H9 (cell line): ENCODE results near the gene TSPAN9. TPM values are rescaled to one million over a fixed set of nuclear protein-coding genes. Genes with fewer than 3 reads are reported as not detected.

Experiments used
- DNase-seq: peaks from one replicate; pipeline ENCODE4 v3.0.0-alpha.2; 2017
- H2AFZ ChIP-seq: one replicate; pipeline ENCODE4 v1.6.1; 2013; ENCODE audit warnings: mild to moderate bottlenecking, low read length, control low read depth, moderate library complexity
- H2AK5ac ChIP-seq: 2 replicates; pipeline ENCODE4 v1.6.1; 2013; ENCODE audit warnings: low read length, control low read depth, mixed read lengths; ENCODE audit not compliant: insufficient read length
- H2BK120ac ChIP-seq: one replicate; pipeline ENCODE4 v1.6.1; 2013; ENCODE audit warnings: low read depth, mild to moderate bottlenecking, low read length, control low read depth, inconsistent platforms; ENCODE audit not compliant: poor library complexity, severe bottlenecking
- H2BK12ac ChIP-seq: 2 replicates; pipeline ENCODE4 v1.6.1; 2013; ENCODE audit warnings: low read length, control low read depth, mixed read lengths, low read depth; ENCODE audit not compliant: insufficient read length
- H2BK15ac ChIP-seq: 2 replicates; pipeline ENCODE4 v1.6.1; 2013; ENCODE audit warnings: low read depth, low read length, control low read depth
- H2BK20ac ChIP-seq: one replicate; pipeline ENCODE4 v1.6.1; 2013; ENCODE audit warnings: low read depth, mild to moderate bottlenecking, low read length, control low read depth, inconsistent platforms; ENCODE audit not compliant: poor library complexity, severe bottlenecking
- H2BK5ac ChIP-seq: 2 replicates; pipeline ENCODE4 v1.6.1; 2013; ENCODE audit warnings: low read length, control low read depth, mixed read lengths; ENCODE audit not compliant: insufficient read length
- H3K14ac ChIP-seq: 2 replicates; pipeline ENCODE4 v1.6.1; 2013; ENCODE audit warnings: low read length, control low read depth; ENCODE audit not compliant: insufficient read depth
- H3K18ac ChIP-seq: 2 replicates; pipeline ENCODE4 v1.6.1; 2013; ENCODE audit warnings: low read depth, mild to moderate bottlenecking, mixed read lengths, low read length, control low read depth; ENCODE audit not compliant: insufficient read length
- H3K23ac ChIP-seq: 2 replicates; pipeline ENCODE4 v1.6.1; 2013; ENCODE audit warnings: low read length, control low read depth, mixed read lengths, low read depth; ENCODE audit not compliant: insufficient read length
- H3K23me2 ChIP-seq: 2 replicates; pipeline ENCODE4 v1.6.1; 2013; ENCODE audit warnings: low read depth, mild to moderate bottlenecking, mixed read lengths, low read length, control low read depth; ENCODE audit not compliant: insufficient read length, poor library complexity, severe bottlenecking
- H3K27ac ChIP-seq: 2 replicates; pipeline ENCODE4 v1.5.1; 2013; ENCODE audit warnings: low read length, control low read depth, mixed read lengths, low read depth; ENCODE audit not compliant: insufficient read length
- H3K27me3 ChIP-seq: 2 replicates; pipeline ENCODE4 v1.6.1; 2013; ENCODE audit warnings: low read length, control low read depth, inconsistent platforms; ENCODE audit not compliant: insufficient read depth
- H3K4ac ChIP-seq: 2 replicates; pipeline ENCODE4 v1.6.1; 2013; ENCODE audit warnings: low read depth, mild to moderate bottlenecking, control low read depth, inconsistent platforms, low read length, moderate library complexity
- H3K4me1 ChIP-seq: 2 replicates; pipeline ENCODE4 v1.6.1; 2013; ENCODE audit warnings: low read length, control low read depth, inconsistent platforms; ENCODE audit not compliant: insufficient read depth
- H3K4me2 ChIP-seq: 2 replicates; pipeline ENCODE4 v1.6.1; 2013; ENCODE audit warnings: low read length, control low read depth, mixed read lengths; ENCODE audit not compliant: insufficient read length, insufficient read depth
- H3K56ac ChIP-seq: 2 replicates; pipeline ENCODE4 v1.6.1; 2013; ENCODE audit warnings: low read depth, mild to moderate bottlenecking, mixed read lengths, low read length, control low read depth; ENCODE audit not compliant: insufficient read length
- H3K79me1 ChIP-seq: 2 replicates; pipeline ENCODE4 v1.6.1; 2013; ENCODE audit warnings: low read depth, mild to moderate bottlenecking, moderate library complexity, low read length, control low read depth, inconsistent platforms; ENCODE audit not compliant: insufficient read depth, poor library complexity, severe bottlenecking
- H3K79me2 ChIP-seq: 2 replicates; pipeline ENCODE4 v1.6.1; 2013; ENCODE audit warnings: low read length, control low read depth, inconsistent platforms; ENCODE audit not compliant: insufficient read depth
- H3K9ac ChIP-seq: 2 replicates; pipeline ENCODE4 v1.6.1; 2013; ENCODE audit warnings: low read length, control low read depth, mixed read lengths; ENCODE audit not compliant: insufficient read length; ENCODE audit errors: extremely low read depth
- H3K9me3 ChIP-seq: one replicate; pipeline ENCODE4 v1.6.1; 2013; ENCODE audit warnings: low read depth, low read length, inconsistent platforms; ENCODE audit not compliant: control insufficient read depth
- H3T11ph ChIP-seq: one replicate; pipeline ENCODE4 v1.6.1; 2013; ENCODE audit warnings: mild to moderate bottlenecking, low read length, control low read depth, inconsistent platforms
- H4K20me1 ChIP-seq: one replicate; pipeline ENCODE4 v1.6.1; 2013; ENCODE audit not compliant: control insufficient read depth, insufficient read length, insufficient read depth
- H4K5ac ChIP-seq: 2 replicates; pipeline ENCODE4 v1.6.1; 2013; ENCODE audit warnings: low read depth, mild to moderate bottlenecking, mixed read lengths, low read length, control low read depth; ENCODE audit not compliant: insufficient read length
- H4K8ac ChIP-seq: replicated peaks from 2 replicates; pipeline ENCODE4 v1.6.1; 2013; ENCODE audit warnings: low read length, control low read depth, mixed read lengths, low read depth; ENCODE audit not compliant: insufficient read length
- H4K91ac ChIP-seq: 2 replicates; pipeline ENCODE4 v1.6.1; 2013; ENCODE audit warnings: low read depth, mild to moderate bottlenecking, moderate library complexity, mixed read lengths, low read length, control low read depth; ENCODE audit not compliant: insufficient read length
- H3K27ac Mint-ChIP-seq, 3 experiments: 2 replicates in 2 of 3; 3 replicates in 1 of 3; pipeline ENCODE4 v1.8.0; 2020 to 2021; ENCODE audit warnings: mixed read lengths in 3 of 3, mild to moderate bottlenecking in 1 of 3, moderate library complexity in 1 of 3
- H3K27me3 Mint-ChIP-seq: 2 replicates; pipeline ENCODE4 v1.8.0; 2021; ENCODE audit warnings: low read depth, mild to moderate bottlenecking, moderate library complexity, mixed read lengths
- H3K36me3 Mint-ChIP-seq, 3 experiments: 2 replicates in 2 of 3; 3 replicates in 1 of 3; pipeline ENCODE4 v1.8.0; 2020 to 2021; ENCODE audit warnings: low read depth in 3 of 3, mixed read lengths in 3 of 3; ENCODE audit not compliant: insufficient read depth in 1 of 3
- H3K4me1 Mint-ChIP-seq, 2 experiments: 2 replicates each; pipeline ENCODE4 v1.8.0; 2020; ENCODE audit warnings: mixed read lengths in 2 of 2
- H3K4me3 Mint-ChIP-seq, 2 experiments: 2 replicates in 1 of 2; 3 replicates in 1 of 2; pipeline ENCODE4 v1.8.0; 2020 to 2021; ENCODE audit warnings: mild to moderate bottlenecking in 2 of 2, mixed read lengths in 2 of 2, moderate library complexity in 1 of 2
- H3K9me3 Mint-ChIP-seq, 2 experiments: 2 replicates in 1 of 2; 3 replicates in 1 of 2; pipeline ENCODE4 v1.8.0; 2020; ENCODE audit warnings: mild to moderate bottlenecking in 2 of 2, mixed read lengths in 2 of 2, moderate library complexity in 1 of 2
- CTCF ChIP-seq: fragments of 200-600 bp; sonication (generic); conservative IDR thresholded peaks from 3 replicates; pipeline ENCODE4 v1.8.0; 2021; ENCODE audit warnings: antibody characterized with exemption, mild to moderate bottlenecking
- WGBS: extraction: QIAGEN DNeasy Blood & Tissue Kit; methylation state at CpG from one replicate; pipeline ENCODE4 v1.1.7; 2013; ENCODE audit warnings: missing lambda C conversion rate, low lambda C conversion rate, mixed read lengths; ENCODE audit not compliant: insufficient read length; ENCODE audit errors: extremely low coverage; 5-methylcytosine and 5-hydroxymethylcytosine counted together
- total RNA-seq: library from RNA; stranded (reverse); gene quantifications from 2 replicates; pipeline ENCODE4 v1.2.1, GENCODE V29; 2021

TSPAN9 gene
- total RNA-seq, 1 experiment from 2014 or later: 19.0 TPM

GRCh38 chr12:3227076-3227975 lies 150.1 kb downstream of the TSPAN9 start:
- Histone ChIP-seq H3T11ph (no peak overlapping the region), H3K4me2 (no peak overlapping the region), H2BK15ac (no peak overlapping the region), H3K23ac (no peak overlapping the region), H3K4me1 (peaks cover 3% of the 10 kb centered on the region; the same call in 1 of the 2 replicates), H3K79me1 (no peaks in the 10 kb centered on the region), H2BK20ac (no peak overlapping the region), H3K4ac (no peak overlapping the region), H3K56ac (no peak overlapping the region), H2AFZ (no peak overlapping the region), H4K8ac (no peak overlapping the region), H2BK5ac (no peak overlapping the region), H4K91ac (no peak overlapping the region), H3K79me2 (no peaks in the 10 kb centered on the region), H2BK120ac (no peak overlapping the region), H3K18ac (no peak overlapping the region), H3K9me3 (no peaks in the 10 kb centered on the region), H4K5ac (no peak overlapping the region), H3K14ac (no peak overlapping the region), H3K27me3 (no peaks in the 10 kb centered on the region), H3K23me2 (no peaks in the 10 kb centered on the region), H2AK5ac (no peak overlapping the region), H4K20me1 (no peaks in the 10 kb centered on the region), H3K27ac (no peak overlapping the region), H2BK12ac (no peak overlapping the region), H3K9ac (no peak overlapping the region)
- no CpG with 5 or more reads among the region's 17 CpGs for WGBS
- peak overlapping the region in 1 of 2 experiments; percentile 12; a peak in 1 of 5 replicates for H3K4me3 Mint-ChIP-seq
- H3K27ac Mint-ChIP-seq: no peak overlapping the region; a peak in 1 of 7 replicates
- peaks cover 33 to 45% of the 10 kb centered on the region in 2 experiments for H3K4me1 Mint-ChIP-seq
- TF ChIP-seq CTCF: peak; percentile 32; the same call in 2 of the 3 replicates
- H3K27me3 Mint-ChIP-seq: no peaks in the 10 kb centered on the region; the same call in 1 of the 2 replicates
- DNase-seq: peak; percentile 67
- peaks cover 0 to 6% of the 10 kb centered on the region in 2 experiments; a peak in 3 of 5 replicates for H3K9me3 Mint-ChIP-seq
- peaks cover 0 to 12% (median 8%) of the 10 kb centered on the region in 3 experiments; a peak in 6 of 7 replicates for H3K36me3 Mint-ChIP-seq
